ENCODE measurements around the gene BBS4. TPM values are rescaled to one million over a fixed set of nuclear protein-coding genes. Genes with fewer than 3 reads are reported as not detected.
A peak's percentile ranks its signal among the peaks of the same experiment; 100 is the strongest.

Gene BBS4
- total and polyA plus RNA-seq, 2 experiments from 2014 or later, result 37.9 to 86.8 TPM

DNA sequence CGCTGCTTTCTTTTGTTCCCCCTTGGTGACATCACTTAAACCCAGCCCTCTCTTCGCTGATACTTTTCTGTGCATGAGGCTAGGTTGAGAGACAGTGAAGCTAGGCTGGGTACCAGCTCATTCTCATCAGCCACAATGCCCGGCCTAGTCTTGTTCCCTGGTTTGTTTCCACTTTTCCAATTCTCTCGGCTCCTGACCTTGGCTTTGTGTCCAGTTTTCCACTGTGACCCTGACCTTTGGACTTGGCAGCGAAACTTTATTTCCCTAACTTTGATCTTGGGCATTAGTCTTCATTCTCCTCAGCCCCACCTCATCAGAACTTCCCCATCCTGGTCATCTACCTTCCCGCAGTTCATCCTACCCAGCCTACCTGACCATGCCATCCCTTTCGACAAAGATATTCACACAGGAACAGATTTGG, 98.5 kb downstream of the BBS4 start:
- no peaks in the 10 kb centered on the region for H3K9me3 ChIP-seq (ENCODE audit: low read depth)
- peaks cover 11% of the 10 kb centered on the region for H3K4me1 ChIP-seq (ENCODE audit: low read depth)
- DNase-seq (ENCODE audit: low read depth in 1 of 2, low spot score in 1 of 2), result no peak
- TF ChIP-seq, protein P1, sequence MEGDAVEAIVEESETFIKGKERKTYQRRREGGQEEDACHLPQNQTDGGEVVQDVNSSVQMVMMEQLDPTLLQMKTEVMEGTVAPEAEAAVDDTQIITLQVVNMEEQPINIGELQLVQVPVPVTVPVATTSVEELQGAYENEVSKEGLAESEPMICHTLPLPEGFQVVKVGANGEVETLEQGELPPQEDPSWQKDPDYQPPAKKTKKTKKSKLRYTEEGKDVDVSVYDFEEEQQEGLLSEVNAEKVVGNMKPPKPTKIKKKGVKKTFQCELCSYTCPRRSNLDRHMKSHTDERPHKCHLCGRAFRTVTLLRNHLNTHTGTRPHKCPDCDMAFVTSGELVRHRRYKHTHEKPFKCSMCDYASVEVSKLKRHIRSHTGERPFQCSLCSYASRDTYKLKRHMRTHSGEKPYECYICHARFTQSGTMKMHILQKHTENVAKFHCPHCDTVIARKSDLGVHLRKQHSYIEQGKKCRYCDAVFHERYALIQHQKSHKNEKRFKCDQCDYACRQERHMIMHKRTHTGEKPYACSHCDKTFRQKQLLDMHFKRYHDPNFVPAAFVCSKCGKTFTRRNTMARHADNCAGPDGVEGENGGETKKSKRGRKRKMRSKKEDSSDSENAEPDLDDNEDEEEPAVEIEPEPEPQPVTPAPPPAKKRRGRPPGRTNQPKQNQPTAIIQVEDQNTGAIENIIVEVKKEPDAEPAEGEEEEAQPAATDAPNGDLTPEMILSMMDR (IDR thresholded peaks at IDR 0.05; ENCODE audit: low read depth, low read length), result no peak
- H3K27me3 ChIP-seq, result no peaks in the 10 kb centered on the region
- H3K4me3 ChIP-seq, result peak overlapping the region; percentile 78
- no peaks in the 10 kb centered on the region for H3K36me3 ChIP-seq
- H3K27ac ChIP-seq, result peak overlapping the region; percentile 92

DNA sequence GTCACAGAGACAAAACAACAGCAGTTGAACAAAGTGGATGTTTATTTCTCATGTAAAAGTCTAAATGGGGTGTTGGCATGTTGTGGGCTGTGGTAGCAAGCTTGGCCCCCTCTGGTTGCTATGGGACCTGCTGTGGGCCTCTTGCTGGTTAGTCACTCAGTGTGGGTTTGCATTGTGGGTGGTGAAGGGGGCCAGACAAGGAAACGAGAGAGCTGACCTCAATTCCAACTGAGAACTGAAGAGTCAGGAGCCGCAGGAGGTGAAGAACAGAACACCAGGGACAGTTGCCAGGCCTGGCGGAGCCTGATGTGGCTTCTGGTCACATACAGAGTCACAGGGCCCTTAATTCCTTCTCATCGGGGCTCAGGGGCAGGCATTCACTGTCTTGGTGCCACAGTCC, 99.4 kb downstream of the BBS4 start:
- peak overlapping the region; percentile 92 for H3K27ac ChIP-seq
- H3K27me3 ChIP-seq, result no peaks in the 10 kb centered on the region
- peak in 1 of 2 donors; percentile 22 for DNase-seq (ENCODE audit: low read depth in 1 of 2, low spot score in 1 of 2)
- no peaks in the 10 kb centered on the region for H3K9me3 ChIP-seq (ENCODE audit: low read depth)
- peaks cover 11% of the 10 kb centered on the region for H3K4me1 ChIP-seq (ENCODE audit: low read depth)
- TF ChIP-seq, protein P1 (IDR thresholded peaks at IDR 0.05; ENCODE audit: low read depth, low read length), result no peak
- H3K4me3 ChIP-seq, result no peak overlapping the region
- no peaks in the 10 kb centered on the region for H3K36me3 ChIP-seq

DNA sequence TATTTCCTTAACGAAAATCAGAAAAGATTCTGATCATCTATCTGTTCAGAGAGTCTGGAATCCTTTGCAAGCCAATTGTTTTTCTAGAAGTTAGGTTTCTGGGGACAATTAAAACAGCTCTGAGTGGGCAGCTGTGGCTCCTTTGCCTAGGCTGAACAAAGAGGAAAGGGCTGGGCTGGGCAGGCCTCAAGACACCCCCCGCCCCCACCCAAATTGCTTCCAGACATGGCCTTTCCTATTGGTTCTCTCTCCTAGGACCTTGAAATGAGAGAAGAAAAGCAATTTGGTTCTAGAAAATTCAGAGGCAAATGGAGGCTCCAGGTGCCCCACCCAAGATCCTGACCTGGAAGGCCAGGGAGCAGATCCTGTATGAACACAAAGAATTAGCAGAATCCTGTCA, 99.8 kb downstream of the BBS4 start:
- no peaks in the 10 kb centered on the region for H3K36me3 ChIP-seq
- peak overlapping the region; percentile 92 for H3K27ac ChIP-seq
- H3K4me1 ChIP-seq (ENCODE audit: low read depth), result peaks cover 11% of the 10 kb centered on the region
- no peaks in the 10 kb centered on the region for H3K27me3 ChIP-seq
- TF ChIP-seq, protein P1 (IDR thresholded peaks at IDR 0.05; ENCODE audit: low read depth, low read length), result no peak
- no peaks in the 10 kb centered on the region for H3K9me3 ChIP-seq (ENCODE audit: low read depth)
- no peak overlapping the region for H3K4me3 ChIP-seq
- no peak for DNase-seq (ENCODE audit: low read depth in 1 of 2, low spot score in 1 of 2)

DNA sequence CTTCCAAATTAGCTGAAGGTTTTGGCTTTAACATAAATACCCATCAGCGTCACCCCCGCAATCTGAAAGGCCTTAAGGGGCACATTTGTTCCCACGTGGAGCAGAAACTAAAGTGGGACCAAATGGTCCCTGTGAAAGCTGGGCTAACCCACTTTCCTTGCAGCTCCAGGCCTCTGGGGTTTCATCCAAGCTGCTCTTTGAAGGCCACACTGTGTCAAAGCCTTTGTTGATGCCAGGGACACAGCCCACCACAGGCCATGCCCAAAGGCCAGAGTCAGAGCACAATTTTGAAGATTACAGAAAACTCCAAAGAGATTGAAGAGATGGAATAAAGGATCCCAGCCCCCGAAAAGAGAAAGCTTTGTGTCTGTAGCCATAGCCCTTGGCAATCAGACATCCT, 100.2 kb downstream of the BBS4 start:
- Histone ChIP-seq H3K36me3 (no peaks in the 10 kb centered on the region), H3K9me3 (ENCODE audit: low read depth) (no peaks in the 10 kb centered on the region), H3K27me3 (no peaks in the 10 kb centered on the region), H3K27ac (no peak overlapping the region), H3K4me3 (no peak overlapping the region), H3K4me1 (ENCODE audit: low read depth) (peaks cover 11% of the 10 kb centered on the region)
- TF ChIP-seq, protein P1 (IDR thresholded peaks at IDR 0.05; ENCODE audit: low read depth, low read length), result no peak
- DNase-seq (ENCODE audit: low read depth in 1 of 2, low spot score in 1 of 2), result no peak

DNA sequence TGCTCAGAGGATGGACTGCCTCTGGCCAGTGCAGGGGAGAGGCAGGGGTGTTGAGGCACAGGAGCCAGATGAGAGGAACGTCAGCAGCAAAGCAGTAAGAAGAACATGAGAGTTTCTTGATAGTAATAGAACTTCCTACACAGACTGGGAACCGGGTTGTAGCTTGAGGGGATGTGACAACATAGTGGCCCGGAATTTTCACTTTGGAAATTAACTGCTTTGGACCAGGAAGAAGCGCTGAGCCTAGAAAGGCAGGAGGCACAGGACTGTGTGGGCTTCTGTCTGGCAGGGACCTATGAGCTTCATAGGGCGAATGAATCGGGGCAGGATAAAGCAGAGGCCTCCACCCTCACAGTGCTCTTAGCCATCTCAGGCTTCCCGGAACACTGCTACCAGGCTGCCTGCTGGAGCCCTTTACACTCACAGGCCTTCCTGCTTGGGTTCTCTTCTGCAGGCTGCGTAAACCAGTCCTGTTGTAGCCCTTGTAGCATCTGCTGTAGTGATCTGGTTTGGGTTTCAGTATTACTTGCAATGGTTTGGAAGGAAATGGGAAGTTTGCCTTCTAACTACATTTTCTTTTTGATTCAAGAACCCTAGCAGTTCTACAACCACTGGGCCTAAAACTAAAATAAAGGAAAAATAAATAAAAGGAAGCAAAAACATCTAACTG, 100.8 kb downstream of the BBS4 start:
- Histone ChIP-seq H3K27me3 (no peaks in the 10 kb centered on the region), H3K4me3 (no peak overlapping the region), H3K9me3 (ENCODE audit: low read depth) (no peaks in the 10 kb centered on the region), H3K4me1 (ENCODE audit: low read depth) (peaks cover 11% of the 10 kb centered on the region), H3K27ac (no peak overlapping the region), H3K36me3 (no peaks in the 10 kb centered on the region)
- TF ChIP-seq, protein P1 (IDR thresholded peaks at IDR 0.05; ENCODE audit: low read depth, low read length), result no peak
- DNase-seq (ENCODE audit: low read depth in 1 of 2, low spot score in 1 of 2), result no peak

Data from cardiac muscle cell (in vitro differentiated cells and primary cell).